GM18951 (cell line): ENCODE results near the gene CCDC197.

Source experiments
- POLR2A ChIP-seq: IDR thresholded peaks from 4 replicates; pipeline ENCODE4 v1.6.1; 2011; ENCODE audit warnings: mild to moderate bottlenecking; ENCODE audit not compliant: insufficient read length, insufficient read depth; ENCODE audit errors: extremely low read depth
- in situ Hi-C: fragments of 300-500 bp; cut with MboI; formaldehyde crosslinking; loops from one replicate; pipeline ENCODE4 v1.12.0; 2022; ENCODE audit warnings: low sequenced_read_pairs, mixed read lengths, inconsistent platforms; ENCODE audit not compliant: unreplicated experiment

CCDC197 gene

GRCh38 chr14:94052662-94053061, 55.6 kb downstream of the CCDC197 start:
- in situ Hi-C loops, result no loop called here
- no peak for TF ChIP-seq POLR2A

- in situ Hi-C loops, result no loop called here
These were observed 57.3 kb downstream of the CCDC197 start for GRCh38 chr14:94054401-94054800.

GRCh38 chr14:94054936-94055335, 57.8 kb downstream of the CCDC197 start:
- TF ChIP-seq POLR2A, result no peak
- in situ Hi-C loops, result no loop called here

More at GRCh38 chr14:94054401-94054800, 57.3 kb downstream of the CCDC197 start:
- TF ChIP-seq POLR2A, result no peak

GRCh38 chr14:94056579-94057308, 59.6 kb downstream of the CCDC197 start:
- in situ Hi-C loops, result no loop called here
- no peak for TF ChIP-seq POLR2A

GRCh38 chr14:94058128-94058673, 61.1 kb downstream of the CCDC197 start:
- in situ Hi-C loops, result no loop called here
- TF ChIP-seq POLR2A, result no peak
